GM12872 (cell line): ENCODE data around the gene PAX6.

Experiments
- TF ChIP-seq, protein P1 (sequence below): IDR thresholded peaks from 3 replicates; pipeline ENCODE4 v1.5.1; 2011; ENCODE audit warnings: low read depth, mild to moderate bottlenecking, low read length, moderate library complexity; ENCODE audit not compliant: insufficient read depth

The PAX6 gene

DNA sequence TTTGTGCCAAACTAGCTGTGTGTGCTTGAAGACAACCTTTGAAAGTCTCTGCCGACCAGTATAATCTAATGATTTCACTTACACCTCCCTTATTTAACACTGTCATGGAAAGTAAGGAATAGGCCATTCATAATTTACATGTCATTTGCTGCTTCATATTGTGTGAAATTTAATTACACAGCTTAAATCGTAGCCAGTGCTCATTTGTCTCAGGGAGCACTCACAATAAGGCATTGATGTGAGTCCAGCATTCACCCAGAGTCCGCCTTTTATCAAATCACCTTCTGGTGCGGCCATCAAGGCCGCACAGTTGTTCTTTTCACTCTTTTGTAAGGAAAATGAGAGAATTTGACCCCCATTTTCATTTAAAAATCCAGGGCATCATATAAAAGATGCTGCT is 46.9 kb downstream of the PAX6 start:
- TF ChIP-seq, protein P1, sequence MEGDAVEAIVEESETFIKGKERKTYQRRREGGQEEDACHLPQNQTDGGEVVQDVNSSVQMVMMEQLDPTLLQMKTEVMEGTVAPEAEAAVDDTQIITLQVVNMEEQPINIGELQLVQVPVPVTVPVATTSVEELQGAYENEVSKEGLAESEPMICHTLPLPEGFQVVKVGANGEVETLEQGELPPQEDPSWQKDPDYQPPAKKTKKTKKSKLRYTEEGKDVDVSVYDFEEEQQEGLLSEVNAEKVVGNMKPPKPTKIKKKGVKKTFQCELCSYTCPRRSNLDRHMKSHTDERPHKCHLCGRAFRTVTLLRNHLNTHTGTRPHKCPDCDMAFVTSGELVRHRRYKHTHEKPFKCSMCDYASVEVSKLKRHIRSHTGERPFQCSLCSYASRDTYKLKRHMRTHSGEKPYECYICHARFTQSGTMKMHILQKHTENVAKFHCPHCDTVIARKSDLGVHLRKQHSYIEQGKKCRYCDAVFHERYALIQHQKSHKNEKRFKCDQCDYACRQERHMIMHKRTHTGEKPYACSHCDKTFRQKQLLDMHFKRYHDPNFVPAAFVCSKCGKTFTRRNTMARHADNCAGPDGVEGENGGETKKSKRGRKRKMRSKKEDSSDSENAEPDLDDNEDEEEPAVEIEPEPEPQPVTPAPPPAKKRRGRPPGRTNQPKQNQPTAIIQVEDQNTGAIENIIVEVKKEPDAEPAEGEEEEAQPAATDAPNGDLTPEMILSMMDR = no peak

DNA sequence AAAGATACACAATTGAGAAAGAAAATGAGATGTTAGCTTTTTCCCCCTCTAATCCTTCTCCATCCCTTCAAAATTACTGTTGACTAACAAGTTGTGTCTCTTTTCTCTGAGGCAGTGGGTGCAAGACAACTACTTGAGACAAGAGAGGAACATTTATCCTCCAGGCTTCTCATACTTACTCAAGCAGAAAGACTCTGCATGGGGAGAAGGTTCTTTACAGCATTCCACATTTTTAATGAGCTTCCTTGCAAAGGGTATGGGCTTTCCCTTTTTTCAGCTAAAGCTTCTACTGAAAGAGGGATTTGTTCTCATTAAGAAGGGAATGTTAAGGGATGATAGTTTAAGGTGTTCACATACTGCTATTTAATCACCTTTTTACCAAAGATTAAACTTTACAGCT is 47.8 kb downstream of the PAX6 start:
- TF ChIP-seq, protein P1 = no peak

DNA sequence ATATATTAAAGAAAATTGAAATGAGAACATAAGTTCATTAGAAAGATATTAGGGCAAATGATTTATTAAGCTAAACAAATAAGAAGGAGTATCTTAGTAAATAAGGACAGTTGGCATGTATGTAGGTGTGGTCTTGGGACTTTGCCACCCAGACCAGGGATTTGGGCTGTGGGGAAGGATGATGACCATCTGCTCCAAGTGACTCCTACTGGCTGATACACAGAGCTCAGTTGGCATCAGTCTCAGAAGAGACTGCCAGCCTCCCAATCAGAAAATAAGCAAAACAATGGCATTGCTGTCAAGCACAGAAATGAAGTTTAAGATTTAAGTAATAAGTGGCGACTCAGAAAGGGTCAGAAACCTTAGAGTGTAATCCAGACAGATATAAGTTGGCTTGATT is 49.5 kb downstream of the PAX6 start:
- TF ChIP-seq, protein P1 = no peak

DNA sequence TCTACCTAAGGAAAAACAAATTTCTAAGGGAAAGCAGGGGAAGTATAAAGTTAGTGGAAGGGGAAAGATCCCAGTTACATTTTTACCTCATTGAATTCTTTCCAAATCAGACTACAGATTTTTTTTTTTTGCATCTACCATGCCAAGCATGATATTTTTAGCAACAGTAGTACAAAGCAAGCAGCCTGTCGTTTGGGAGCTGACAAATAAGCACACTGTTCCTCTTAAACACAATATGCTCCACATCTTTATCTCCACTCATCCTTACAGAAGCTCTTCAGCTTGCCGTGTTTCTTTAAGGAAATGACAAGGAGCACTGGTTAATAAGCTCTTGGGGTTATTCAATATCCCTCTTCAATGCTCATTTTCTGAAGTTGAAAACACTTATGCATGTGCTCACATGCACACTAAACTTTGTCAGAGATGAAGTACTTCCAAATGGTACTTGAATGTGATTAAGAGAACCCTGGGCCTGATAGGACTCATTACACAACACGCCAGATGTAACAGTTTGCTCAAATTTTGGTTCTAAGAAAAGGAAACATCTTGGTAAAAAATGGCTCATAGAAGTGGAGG is 53.8 kb downstream of the PAX6 start:
- TF ChIP-seq, protein P1 = no peak

DNA sequence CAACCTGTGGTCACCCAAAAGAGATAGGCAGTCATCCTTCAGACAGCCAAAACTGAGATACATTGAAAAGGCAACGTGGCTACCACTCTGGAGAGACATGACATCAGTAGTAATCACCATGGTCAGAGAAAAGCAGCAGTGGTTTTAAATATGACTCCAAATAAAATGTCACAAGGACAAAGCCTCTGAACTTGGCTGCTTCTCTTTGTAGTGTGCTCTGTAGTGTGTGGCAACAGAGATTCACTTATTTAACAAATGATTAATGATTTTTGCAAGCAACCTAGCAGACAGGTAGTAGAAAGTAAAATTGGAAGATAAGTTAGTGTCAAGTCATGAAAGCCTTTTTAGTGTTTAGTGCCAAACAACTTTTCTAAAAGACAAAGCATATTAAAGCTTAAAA is 63.5 kb downstream of the PAX6 start:
- TF ChIP-seq, protein P1 = no peak

DNA sequence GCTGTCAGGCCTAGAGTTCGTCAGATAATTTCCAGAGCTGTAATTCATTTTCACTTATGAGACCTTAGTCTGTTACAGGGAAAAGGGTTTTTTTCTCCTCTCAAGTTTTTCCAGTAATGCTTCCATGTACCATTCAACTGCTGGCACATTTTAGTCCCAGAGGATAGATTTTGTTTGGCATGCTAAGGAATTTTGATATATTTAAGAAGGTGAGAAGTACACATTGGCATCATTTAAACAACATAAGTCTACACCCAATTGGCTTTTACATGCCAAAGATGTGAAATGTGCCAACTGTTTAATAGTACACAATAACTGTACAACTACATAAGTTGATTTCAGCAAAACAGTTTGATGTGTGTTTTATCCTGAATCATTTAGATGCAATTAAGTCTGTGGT is 71.0 kb downstream of the PAX6 start:
- TF ChIP-seq, protein P1 = no peak
